Fibroblast of skin of left biceps (primary cell): ENCODE measurements around the gene POMGNT1.
"Not testable (repeated sequence)": the region's sequence is repeated elsewhere in the genome, so short reads cannot be mapped to it uniquely, and the experiment has no call there.

Experiments
- DNase-seq, 2 experiments: peaks; one replicate each; pipeline ENCODE4 v3.0.0-alpha.2; 2013; ENCODE audit warnings: low read depth in 2 of 2

Gene POMGNT1

GRCh38 chr1:46197964-46198811 lies at the start of gene POMGNT1:
Gene POMGNT1, minus strand, starts transcription at chr1:46198434. Its CDS starts 613 bp downstream, at chr1:46197821.
- DNase-seq = peak in 1 of 2 experiments; percentile 36

- DNase-seq = peak; percentile 98
Observed at GRCh38 chr1:46247436-46248121, 49.3 kb upstream of the POMGNT1 start, which contains the start of gene RAD54L. Gene RAD54L, plus strand, starts transcription at chr1:46247763. Its CDS starts 643 bp downstream, at chr1:46248406.

- DNase-seq = peak in 1 of 2 experiments; percentile 19
Observed at GRCh38 chr1:46246548-46247435, 48.6 kb upstream of the POMGNT1 start.

- DNase-seq = not testable (repeated sequence)
Observed at GRCh38 chr1:46246136-46246535, 47.9 kb upstream of the POMGNT1 start.

- no peak for DNase-seq
Observed at GRCh38 chr1:46244656-46245371, 46.6 kb upstream of the POMGNT1 start.

GRCh38 chr1:46243831-46244230 lies 45.6 kb upstream of the POMGNT1 start:
- DNase-seq = not testable (repeated sequence)

- no peak for DNase-seq
Observed at GRCh38 chr1:46242918-46243317, 44.7 kb upstream of the POMGNT1 start.

- DNase-seq = not testable (repeated sequence)
Observed at GRCh38 chr1:46241733-46242132, 43.5 kb upstream of the POMGNT1 start.

GRCh38 chr1:46238865-46239264 lies 40.6 kb upstream of the POMGNT1 start:
- peak in 1 of 2 experiments; percentile 19 for DNase-seq

- DNase-seq = no peak
Observed at GRCh38 chr1:46236882-46237281, 38.6 kb upstream of the POMGNT1 start.

- DNase-seq = not testable (repeated sequence)
Observed at GRCh38 chr1:46231231-46231630, 33.0 kb upstream of the POMGNT1 start.

- no peak for DNase-seq
Observed at GRCh38 chr1:46224966-46225365, 26.7 kb upstream of the POMGNT1 start.

GRCh38 chr1:46223472-46223943 lies 25.3 kb upstream of the POMGNT1 start:
- peak; percentile 45 to 56 for DNase-seq

GRCh38 chr1:46223055-46223454 lies 24.8 kb upstream of the POMGNT1 start:
- not testable (repeated sequence) for DNase-seq

GRCh38 chr1:46221749-46222148 lies 23.5 kb upstream of the POMGNT1 start:
- DNase-seq = no peak

GRCh38 chr1:46220808-46221207 lies 22.6 kb upstream of the POMGNT1 start:
- DNase-seq = no peak

GRCh38 chr1:46219551-46220520 lies 21.6 kb upstream of the POMGNT1 start:
- no peak for DNase-seq

GRCh38 chr1:46218443-46218842 lies 20.2 kb upstream of the POMGNT1 start:
- no peak for DNase-seq

GRCh38 chr1:46215504-46215903 lies 17.3 kb upstream of the POMGNT1 start:
- DNase-seq = no peak

- DNase-seq = no peak
Observed at GRCh38 chr1:46211051-46211450, 12.8 kb upstream of the POMGNT1 start.
